DMS53 (cell line): ENCODE data around the gene SLC26A1.

ENCODE experiments used
- DNase-seq: peaks from one replicate; lab custom pipeline; 2025; lab: John Stamatoyannopoulos, UW

SLC26A1 gene, protein sequence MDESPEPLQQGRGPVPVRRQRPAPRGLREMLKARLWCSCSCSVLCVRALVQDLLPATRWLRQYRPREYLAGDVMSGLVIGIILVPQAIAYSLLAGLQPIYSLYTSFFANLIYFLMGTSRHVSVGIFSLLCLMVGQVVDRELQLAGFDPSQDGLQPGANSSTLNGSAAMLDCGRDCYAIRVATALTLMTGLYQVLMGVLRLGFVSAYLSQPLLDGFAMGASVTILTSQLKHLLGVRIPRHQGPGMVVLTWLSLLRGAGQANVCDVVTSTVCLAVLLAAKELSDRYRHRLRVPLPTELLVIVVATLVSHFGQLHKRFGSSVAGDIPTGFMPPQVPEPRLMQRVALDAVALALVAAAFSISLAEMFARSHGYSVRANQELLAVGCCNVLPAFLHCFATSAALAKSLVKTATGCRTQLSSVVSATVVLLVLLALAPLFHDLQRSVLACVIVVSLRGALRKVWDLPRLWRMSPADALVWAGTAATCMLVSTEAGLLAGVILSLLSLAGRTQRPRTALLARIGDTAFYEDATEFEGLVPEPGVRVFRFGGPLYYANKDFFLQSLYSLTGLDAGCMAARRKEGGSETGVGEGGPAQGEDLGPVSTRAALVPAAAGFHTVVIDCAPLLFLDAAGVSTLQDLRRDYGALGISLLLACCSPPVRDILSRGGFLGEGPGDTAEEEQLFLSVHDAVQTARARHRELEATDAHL

GRCh38 chr4:993111-994029 is at the start of gene SLC26A1:
Gene SLC26A1, minus strand, starts transcription at chr4:993404. Its CDS starts 1,701 bp downstream, at chr4:991703.
- peak; percentile 94 for DNase-seq

DNA sequence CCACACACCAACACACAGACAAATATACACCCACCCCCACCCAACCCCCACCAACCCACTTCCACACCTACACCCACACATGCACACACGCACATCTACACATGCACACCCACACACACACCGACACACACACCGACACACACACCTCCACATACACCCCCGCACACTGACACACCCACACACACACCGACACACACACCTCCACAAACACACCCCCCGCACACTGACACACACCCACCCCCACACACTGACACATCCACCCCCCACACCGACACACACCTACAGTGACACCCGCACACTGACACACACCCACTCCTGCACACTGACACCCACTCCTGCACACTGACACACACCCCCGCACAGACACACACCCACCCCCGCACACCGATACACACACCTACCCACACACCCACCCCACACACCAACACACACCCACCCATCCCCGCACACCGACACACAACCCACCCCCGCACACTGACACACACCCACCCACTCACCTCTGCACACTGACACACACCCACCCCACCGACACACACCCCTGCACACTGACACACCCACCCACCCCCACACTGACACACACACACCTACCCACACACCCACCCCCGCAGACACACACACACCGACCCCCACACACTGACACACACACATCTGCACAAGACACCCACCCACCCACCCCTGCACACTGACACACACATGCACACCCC is 49.3 kb upstream of the SLC26A1 start:
- no peak for DNase-seq

DNA sequence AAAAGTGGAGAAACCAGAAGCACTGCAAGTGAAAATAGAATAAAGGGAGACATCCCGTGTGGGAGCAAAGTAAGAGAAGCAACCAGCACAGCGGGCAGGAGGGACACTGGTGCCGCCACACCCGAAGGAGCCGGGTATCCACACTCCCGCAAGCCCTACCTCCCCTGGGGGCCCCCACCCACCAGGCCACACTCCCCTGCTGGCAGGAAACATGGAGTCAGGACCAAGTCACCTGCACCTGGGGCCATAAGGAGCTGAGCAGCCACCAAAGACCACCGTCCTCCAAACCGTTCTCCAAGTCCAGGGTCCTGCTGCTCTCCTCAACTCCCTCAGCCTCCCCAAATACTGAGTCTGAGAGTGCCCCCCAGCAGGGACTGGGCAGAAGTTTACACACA is 48.7 kb upstream of the SLC26A1 start:
- peak; percentile 64 for DNase-seq

- DNase-seq, result peak; percentile 80
These were observed 48.1 kb upstream of the SLC26A1 start for GRCh38 chr4:1041147-1041935.

- DNase-seq, result no peak
These were observed 47.3 kb upstream of the SLC26A1 start for GRCh38 chr4:1040344-1041146.

DNA sequence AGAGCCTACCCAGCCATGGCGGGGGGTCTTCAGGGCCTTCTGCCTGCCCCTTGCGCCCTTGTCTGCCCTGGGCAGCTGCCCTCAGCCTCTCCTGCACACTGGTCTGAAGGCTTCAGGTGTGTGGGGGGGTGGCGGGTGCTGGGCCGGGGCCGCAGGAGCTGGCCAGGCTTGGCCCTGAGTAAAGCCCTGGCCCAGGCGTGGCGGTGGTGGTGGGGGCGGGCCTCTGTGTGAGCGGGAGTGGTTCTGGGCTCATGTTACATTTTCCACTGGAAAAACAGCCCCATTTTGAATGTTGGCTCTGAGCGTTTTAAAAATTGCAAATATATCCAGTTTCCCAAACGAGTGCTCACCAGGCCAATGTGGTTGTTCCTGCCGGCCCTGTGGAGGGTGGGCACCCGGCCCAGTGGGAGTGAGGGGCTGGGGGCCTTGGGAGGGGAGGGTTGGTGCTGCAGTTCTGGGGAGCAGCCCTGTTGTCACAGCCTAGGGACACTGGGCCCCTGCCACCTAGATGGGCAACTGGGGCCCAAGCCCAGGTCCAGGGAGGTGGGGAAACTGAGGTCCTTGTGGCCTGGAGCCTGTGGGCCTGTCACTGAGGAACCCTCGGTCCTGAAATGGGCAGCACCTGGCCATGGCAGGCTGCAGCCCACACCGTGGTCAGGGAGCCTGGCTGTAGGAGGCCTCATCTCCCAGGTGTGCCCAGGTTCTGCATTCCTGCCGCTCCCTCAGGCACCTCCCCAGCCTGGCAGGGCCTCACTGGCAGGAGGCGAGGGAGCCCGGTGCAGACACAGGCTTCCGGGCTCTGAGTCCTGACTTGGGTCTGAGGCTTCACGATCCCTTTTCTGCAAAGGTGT is 46.5 kb upstream of the SLC26A1 start:
- DNase-seq, result peak; percentile 59

DNA sequence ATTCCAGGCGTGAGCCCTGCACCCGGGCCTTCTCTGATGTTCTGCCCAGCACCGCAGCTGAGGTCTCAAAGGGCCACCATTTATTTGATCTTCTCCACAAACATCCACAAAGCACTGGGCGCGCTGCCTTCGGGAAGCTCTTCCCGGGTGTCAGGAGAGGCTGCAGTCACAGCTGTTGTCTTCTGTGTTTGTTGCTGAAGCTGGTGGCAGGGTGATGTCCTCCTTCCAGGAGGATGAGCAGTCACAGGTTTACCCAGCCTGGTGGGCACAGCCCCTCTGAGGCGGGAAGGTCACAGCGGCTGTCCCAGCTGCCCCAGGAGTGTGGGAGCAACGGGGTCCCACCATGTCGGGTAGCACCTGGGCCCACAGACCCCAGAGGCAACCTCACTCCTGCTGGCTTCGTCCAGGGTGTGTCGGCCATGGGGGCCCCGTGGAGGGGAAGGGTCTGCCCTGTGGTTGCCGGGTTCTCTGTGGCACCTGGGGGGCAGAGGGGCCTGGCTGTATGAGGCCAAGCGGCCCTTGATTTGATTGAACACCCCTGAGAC is 45.8 kb upstream of the SLC26A1 start:
- DNase-seq, result peak; percentile 61

GRCh38 chr4:1036976-1037810 is 44.0 kb upstream of the SLC26A1 start:
- no peak for DNase-seq

GRCh38 chr4:1036095-1036494 is 42.9 kb upstream of the SLC26A1 start:
- no peak for DNase-seq

- no peak for DNase-seq
These were observed 42.3 kb upstream of the SLC26A1 start for GRCh38 chr4:1035510-1035909.

- DNase-seq, result peak; percentile 44
These were observed 40.8 kb upstream of the SLC26A1 start for GRCh38 chr4:1033840-1034551.

- DNase-seq, result no peak
These were observed 39.7 kb upstream of the SLC26A1 start for GRCh38 chr4:1032861-1033260.

DNA sequence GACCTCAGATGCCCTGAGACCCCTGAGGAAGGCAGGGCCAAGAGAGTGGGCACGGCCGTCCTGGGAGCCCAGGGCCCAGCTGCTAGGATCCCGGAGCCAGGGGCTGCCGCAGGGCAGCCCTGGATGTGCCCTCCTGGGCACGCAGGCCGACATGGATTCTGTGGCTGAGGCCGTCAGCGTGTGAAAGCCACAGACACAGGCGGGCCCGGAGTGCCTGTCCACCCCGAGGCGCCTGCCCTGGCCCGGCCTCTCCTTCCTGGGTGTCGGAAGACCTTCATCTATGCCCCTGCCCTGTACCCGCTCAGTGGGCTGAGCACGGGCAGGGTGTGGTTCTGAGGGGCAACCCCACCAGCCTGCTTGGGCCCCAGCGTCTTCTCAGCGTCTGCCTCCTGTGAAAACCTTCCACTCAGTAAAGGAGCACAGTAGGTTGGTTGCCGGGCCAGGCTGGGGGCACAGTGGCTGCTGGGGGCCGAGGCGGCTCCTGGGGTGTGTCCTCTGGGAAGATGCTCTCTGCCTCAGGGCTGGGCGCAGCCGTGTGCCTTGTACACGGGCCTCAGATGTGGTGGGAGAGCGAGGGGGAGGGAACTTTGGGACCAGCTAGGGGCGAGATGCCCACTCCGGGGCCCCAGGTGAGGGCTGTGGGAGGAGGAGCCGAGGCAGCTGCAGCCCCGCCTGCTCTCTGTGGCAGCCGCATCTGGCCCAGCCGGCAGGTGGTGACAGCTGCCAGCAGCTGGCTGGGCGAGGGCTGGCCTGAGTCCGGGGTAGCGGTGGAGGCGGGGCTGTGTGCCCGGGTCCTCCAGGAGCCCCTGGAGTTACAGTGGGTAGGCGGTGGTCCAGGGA is 39.0 kb upstream of the SLC26A1 start:
- DNase-seq, result peak; percentile 90

DNA sequence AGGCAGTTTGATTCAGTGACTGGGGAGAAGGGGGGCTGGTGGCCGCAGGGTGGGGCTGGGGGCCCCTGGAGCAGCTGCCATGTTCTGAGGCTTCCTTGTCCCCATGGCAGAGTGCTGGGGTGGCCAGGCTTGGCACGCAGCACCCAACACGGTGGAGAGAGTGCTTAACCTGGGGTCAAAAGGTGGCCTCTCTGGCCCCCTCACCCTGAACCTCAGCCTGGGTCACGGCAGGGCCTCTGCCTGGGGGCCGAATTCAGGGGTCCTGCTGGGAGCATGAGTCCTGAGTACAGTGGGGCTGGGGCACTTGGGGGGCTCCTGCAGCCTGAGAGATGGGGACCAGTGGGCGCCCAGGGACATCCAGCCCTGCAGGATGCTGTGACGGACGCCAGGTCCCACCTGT is 38.1 kb upstream of the SLC26A1 start:
- DNase-seq, result no peak

DNA sequence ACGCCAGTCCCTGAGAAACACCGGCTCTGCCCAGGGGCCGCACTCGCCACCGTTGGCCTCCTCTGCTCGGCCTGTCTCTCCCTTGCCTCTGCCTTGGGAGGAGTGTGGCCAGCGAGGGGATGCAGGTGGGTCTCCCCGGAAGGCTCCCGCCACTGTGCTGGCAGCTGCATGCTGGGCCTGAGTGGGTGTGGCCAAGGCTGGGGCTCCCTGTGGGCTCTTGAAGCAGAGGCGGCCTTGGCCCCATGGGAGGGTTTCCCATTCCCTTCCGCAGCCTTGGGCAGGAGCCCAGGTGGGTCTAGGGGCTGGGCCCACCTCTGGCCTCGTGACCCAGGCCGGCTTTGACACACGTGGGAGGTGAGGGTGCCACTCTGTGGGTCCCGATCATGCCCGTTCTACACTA is 37.4 kb upstream of the SLC26A1 start:
- peak; percentile 72 for DNase-seq

GRCh38 chr4:1030031-1030430 is 36.8 kb upstream of the SLC26A1 start:
- peak; percentile 69 for DNase-seq
